ENCODE results near the gene IL11RA.

The IL11RA gene

DNA sequence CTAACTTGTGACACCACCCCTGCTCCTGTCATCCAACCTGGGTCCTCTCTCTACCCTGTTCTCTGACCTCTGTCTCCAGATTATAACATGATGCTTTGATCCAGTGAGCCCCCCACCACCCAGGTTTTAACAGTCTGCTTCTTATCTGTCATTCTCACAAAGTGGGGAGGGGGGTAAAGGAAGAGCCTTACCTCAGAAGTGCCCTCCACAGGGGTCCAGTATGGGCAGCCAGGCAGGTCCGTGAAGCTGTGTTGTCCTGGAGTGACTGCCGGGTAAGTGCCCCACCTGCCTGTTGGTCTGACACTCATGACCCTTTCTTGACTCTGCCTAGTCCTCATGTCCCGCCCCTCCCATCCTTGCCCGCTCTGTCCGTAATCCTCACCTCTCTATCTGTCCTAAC lies 3.4 kb downstream of the IL11RA start:
- FAIRE-seq = no peak

DNA sequence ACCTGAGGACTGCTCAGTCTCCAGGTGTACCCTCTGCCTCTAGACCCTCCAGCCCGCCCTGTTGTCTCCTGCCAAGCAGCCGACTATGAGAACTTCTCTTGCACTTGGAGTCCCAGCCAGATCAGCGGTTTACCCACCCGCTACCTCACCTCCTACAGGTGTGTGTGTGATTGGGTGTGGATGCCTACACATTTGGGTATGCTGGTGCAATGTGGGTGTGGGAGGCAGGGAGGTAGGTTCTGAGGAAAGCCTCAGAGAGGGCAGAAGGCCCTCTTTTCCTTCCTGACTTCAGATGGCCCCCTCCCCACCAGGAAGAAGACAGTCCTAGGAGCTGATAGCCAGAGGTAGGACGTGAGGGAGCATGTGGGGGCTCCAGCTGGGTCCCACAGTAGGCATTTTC lies 5.0 kb downstream of the IL11RA start:
- no peak for FAIRE-seq

DNA sequence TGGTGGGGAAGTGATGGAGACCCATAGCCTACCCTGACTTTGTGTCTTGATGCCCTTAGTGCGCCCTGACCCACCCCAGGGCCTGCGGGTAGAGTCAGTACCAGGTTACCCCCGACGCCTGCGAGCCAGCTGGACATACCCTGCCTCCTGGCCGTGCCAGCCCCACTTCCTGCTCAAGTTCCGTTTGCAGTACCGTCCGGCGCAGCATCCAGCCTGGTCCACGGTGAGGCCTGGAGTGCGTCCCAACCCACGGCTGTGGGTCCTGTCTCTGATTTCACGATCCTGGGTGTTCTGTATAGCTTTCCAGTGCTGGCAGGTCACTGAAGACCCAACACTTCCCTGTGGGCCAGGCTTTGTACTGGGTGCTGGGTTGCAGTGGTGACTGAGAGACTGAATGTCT lies 6.5 kb downstream of the IL11RA start:
- FAIRE-seq = no peak

DNA sequence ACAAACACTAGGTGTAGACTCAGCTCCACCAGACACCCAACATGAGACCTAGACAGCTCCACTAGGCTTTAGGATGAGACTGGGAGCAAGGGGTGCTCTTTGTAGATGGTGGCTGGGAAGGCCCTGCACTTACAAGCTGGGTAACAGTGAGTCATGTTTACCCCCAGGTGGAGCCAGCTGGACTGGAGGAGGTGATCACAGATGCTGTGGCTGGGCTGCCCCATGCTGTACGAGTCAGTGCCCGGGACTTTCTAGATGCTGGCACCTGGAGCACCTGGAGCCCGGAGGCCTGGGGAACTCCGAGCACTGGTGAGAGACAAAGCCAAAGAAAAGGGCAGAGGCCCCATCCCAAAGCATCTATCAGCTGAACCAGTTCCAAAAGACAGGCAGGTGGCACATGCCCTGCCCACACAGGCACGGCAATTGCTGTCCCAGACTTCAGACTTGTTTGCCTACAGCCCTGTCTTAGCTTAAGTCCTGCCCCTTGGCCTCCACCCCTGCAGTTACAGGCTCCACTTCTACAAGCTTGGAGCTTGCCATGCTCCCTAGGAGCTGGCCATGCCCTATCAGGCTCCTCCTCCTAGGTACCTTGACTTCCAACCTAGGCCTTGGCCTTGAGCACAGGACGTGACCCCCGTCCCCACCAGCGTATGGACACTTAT lies 7.7 kb downstream of the IL11RA start:
- no peak for FAIRE-seq

DNA sequence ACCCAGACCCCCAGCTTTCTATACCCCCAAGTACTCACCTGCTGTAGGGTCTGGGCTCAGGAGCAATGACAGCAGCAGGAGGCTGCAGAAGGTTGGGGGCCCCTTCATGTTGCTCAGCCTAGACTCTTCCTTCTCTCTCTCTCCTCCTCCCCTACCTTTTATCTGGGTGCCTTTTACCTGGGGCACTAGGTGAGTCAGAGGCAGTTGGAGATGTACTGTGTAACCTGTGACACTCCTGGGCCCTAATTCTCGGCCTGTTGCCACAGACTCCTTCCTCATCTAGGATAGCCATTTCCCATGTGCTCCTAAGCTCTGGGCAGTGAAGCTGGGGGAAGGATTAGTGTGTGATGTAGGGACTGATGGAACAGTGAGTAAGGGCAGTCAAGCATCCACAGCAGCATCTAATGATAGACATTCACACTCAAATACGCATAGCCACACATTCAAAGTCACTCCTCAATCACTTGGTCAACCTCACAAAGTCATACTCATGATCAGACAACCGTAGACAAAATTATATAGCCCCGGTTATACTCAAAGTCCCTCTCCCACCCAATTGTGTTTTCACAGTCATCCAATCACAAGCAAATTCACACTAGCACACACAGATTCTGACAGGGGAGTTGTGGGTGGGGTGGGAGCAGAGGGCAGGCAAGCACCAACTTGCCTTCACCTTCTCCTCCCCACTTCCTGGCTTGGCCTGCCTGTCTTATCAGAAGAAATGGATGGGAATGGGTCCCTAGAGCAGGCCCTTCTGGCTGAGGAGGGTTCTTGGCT lies 10.7 kb downstream of the IL11RA start, which contains the start of gene CCL27:
Gene CCL27, minus strand, starts transcription at position 132 of the 777 bp plus-strand sequence. Its CDS starts 24 bp downstream, at position 108.
- no peak for FAIRE-seq

DNA sequence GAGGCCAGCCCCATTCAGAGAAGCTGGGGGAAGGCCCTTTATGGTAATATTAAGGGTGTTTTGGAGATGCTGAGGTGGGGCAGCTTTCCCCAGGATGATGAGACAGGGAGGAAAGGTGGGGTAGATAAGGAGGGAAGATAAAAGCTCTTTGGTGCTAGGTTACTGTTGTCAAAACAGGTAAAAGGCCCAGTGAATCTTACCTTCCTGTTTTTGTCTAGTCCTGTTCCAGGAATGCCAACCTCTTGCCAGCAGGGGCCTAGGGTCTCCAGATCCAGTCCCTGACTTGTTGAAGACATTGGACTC lies 11.3 kb downstream of the IL11RA start:
- FAIRE-seq = no peak

DNA sequence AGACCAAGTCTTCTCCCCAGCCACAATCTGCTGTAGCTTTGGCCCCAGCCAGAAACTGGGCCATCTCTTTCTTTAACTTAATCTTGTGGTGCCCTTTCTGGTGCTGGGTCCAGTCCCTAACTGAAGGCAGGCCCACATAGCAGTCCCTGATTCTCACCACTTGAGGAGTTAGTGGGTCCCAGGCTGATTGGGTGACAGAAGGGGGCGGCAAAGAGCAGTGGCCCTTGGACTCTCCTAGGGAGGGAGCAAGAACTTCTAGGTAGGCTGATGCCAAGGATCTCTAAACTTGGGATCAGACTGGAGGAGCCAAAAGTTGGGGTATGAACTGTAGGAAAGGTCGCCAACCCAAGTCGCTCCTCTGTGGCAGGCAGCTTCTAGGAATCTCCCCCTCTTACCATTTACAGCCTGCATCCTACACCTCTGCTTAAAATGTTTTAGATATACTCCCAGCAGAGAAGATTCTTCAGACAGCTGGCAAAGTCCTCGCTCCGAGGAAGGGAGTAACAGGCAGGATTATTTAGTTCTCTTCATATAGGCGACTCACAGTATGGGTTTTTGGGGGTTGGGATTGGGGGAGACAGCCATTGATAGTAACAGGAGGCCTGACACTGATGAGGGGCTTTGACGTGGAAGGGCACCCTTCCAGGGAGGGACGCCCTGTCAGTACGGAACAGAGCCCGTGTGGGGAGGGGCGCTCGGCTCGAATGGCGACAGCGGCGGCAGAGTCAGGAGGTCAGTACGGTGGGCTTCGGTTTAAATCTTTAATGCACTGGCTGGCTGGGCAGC lies 12.5 kb downstream of the IL11RA start:
- FAIRE-seq = no peak

DNA sequence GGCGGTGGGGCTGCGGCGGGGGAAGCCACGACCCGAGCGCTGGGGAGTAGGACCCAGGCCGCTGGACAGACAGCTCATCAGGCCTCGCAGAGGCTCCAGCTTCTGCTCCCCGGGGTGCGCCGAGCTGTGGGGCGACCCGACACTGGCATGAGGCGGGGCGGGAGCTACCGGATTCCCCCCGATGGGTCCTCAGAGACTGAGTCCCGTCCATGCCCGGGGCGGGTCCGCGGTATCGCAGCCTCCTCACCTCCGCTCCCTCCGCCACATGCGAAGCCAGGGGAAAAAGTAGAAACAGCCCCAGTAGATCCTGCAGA lies 13.0 kb downstream of the IL11RA start:
- no peak for FAIRE-seq

DNA sequence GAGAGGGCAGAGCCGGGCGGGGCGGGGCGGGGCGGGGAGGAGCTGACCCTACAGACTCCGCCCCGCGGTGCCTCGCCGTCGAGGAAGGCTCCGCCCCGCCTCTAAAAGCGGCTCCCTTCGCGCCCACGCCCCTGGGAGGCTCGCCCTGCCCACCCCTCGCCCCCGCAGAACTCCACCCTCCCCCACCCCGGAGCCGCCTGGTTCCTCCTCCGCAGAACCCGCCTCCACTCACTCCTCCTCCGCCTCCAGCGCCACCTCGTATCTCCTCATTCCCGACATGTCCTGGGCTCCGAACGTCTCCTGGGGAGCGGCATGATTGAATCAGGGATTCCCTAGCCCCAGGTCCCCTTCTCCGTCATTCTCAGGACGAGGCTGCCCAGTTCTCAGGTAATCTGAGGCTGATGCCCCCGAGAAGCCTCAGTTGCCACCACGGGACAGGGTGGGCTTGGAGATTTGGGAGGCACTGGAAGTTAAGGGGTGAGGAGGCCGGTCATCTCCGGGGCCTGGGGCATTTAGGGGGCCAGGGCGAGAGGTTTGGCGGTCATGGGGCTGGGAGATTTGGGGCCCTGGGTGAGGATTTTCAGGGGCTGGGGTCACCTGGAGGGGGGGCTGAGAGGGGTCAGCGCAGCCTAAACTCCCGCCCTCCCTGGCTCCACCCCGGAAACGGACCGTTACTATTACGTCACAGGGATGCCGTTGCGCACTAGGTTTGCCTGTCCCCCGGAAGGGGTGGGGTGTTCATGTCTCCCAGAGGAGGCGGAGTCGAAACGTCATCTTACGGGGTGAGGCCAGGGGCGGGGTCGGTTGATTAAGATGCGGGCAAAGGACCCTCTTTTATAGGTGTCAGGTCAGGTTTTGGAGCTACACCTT lies 13.6 kb downstream of the IL11RA start:
- peak; percentile 18 for FAIRE-seq

DNA sequence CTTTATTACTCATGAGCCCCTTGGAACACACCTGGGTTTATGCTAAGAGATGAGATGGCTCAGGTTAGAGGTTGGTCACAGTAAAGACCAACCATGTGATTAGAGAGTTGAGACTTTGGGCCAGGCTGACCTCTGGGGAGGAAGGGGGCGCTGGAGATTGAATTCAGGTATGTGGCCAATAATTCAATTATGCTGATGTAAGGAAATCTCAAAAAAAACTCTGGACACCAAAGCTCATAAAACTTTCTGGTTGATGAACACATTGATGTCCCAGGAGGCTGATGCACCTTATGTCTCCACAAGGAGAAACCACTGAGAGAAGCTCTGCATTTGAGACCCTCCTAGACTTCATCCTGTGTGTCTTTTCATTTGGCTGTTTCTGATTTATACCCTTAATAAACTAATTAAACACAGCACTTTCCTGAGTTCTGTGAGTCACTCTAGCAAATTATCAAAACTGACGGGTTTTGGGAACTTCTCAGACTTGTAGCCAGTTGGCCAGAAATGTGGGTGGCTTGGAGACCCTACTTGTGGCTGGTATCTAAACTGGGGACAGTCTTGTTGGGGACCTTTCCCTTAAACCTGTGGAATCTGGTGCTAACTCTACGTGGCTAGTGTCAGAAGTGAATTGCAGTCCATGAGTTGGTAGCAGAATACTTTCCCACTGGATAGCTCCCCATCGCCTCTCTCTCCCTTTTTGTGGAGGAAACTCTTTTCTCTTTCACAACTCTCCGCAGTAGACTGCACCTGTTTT lies 18.0 kb downstream of the IL11RA start:
- no peak for FAIRE-seq

DNA sequence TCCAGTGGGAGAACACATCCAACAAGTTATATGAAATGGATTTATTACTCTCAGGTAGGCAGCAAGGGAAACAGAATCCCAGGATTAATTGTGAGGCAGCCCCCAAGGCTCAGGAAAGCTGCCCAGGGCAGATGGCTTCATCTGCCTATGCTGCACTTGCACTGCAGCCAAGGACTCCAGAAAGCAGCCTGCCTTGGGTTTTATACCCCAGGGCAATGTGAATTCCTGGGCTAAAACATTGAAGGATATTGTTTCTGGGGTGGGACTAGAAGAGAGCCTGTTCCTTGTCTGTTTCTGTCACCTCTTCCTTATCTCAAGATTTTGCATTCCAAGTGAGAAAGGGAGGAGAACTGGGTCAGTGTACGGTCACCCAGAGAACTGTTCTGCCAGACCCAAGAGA lies 19.3 kb downstream of the IL11RA start:
- FAIRE-seq = no peak

DNA sequence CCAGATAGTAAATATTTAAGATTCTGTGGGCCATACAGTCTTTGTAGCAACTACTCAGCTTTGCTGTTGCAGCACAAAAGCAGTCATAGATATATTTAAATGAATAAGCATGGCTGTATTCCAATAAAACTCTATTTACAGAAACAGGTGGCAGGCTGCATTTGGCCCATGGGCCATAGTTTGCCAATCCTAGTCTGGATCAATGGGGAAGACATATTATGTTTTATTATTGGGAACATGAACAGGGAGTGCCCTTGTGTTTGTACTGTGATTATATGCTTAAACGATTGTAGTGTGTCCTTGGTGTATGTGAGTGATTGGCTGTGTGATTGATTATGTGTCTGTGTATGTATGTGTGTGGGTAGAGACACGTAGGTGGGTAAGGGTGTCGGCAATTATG lies 22.5 kb downstream of the IL11RA start:
- FAIRE-seq = no peak

DNA sequence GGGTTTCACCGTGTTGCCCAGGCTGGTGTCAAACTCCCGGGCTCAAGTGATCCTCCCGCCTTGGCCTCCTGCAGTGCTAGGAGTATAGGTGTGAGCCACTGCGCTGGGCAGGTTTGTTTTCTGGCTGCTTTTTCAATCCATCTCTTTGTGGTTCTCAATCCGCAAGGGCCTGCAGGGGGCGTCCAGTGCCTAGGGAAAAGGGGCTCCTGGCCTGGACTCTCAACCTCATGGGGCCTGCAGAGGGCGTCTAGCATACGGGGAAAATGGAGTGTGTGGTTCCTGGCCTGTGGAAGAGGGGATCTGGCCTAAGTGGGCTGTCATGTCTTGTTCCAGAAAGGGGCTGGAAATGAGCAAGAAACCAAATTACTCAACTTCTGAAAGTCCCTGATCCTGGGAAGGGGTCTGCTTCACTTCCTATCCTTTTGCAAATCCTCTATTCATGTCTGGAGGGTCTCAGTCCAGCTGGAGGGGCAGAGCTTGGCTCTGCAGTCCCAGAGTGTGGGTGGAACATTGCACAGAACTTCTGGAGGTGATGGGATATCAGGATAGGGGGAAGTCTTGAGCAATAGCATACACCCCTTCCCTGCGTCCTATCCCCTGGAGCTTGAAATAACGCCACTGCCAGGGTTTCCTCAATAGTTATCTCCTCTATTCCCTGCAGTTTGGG lies 23.2 kb downstream of the IL11RA start:
- no peak for FAIRE-seq

DNA sequence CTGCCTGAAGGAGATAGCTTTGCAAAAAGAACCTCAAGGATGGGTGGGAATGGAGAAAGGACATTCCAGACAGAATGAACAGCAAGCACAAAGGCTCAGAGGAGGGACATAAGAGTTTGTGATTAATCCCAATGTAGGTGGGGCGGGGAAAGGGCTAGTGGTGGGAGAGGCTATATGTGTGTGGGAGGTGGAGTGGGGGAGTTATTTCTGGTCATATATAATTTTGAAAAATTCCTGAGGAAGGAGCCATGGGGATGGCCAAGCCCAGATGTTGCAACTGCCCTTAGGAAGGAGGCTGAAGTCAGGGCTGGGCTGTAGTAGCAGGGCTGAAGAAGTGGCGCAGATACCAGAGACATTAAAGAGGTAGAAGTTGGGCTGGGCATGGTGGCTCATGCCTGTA lies 23.9 kb downstream of the IL11RA start:
- FAIRE-seq = no peak

DNA sequence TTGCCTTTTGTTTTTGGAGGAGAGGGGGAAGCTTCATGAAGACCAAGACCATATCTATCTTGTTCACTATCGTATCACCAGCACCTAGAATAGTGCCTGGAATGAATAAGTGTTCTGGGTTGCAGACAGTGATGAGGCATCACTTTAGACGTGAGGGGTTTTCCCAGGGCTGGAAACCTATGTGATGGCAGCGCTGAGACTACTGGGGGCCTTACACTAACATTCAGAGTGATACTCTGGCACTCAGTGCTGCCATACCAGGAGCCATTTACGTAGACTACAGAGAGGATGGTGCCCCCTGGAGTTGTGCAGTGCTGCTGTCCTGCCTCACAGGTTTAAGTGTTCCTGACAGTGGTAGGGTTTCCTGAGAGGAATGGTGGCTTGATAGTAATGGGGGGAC lies 32.2 kb downstream of the IL11RA start:
- no peak for FAIRE-seq

DNA sequence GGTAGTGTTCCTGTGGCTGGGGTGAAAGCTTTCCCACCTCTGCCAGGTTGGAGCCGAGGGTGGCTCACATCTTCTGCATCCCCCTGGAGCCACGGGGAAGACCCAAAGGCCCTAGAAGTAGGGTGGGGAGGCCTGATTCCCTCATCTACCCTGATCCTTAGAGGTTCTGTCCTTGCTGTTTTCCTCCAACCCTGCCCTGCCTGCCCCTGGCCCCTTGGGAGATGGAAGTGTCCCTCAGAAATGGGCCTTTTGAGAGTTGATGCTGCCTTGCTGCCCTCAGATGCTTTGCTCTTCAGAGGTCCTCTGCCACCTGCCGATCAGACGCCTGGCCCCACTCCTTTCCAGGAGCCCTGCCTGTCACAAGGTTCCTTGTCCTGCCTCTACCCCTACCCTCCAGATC lies 32.8 kb downstream of the IL11RA start:
- FAIRE-seq = no peak

DNA sequence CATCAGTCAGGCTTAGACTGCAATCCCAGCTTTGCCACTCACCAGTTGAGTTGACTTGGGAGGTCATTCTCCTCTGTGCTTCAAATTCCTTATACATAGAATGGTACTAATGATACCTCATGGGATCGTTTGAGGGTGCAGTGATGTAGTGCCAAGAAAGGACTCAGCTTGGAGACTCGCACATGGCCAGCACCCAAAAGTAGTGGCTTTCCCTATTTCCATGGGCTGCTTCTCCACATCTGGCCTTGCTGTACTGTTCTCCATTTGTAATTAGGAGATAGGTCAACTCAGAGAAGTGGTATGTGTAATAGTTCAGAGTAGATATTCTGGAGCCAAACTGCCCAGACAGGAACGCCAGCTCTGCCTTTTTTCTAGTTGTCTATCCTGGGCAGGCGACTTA lies 33.6 kb downstream of the IL11RA start:
- no peak for FAIRE-seq

DNA sequence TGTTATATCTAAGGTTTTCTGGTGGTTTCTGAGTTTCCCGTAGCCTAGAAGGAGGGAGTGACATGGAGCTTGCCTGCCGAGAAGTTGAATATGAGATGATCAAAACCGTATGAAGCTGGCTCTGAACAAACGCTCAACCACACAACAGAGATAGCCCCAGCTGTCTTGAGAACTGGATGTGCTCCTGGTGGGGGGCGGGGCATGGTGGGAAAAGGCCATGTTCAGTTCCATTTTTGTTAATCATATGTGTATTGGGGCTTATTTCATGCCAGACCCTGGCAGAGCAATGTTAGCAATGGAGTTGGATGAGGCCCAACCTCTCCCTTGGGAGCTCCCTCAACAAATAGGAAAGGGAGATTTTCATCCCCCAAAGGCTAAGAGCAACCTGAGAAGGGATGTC lies 34.2 kb downstream of the IL11RA start:
- FAIRE-seq = no peak

DNA sequence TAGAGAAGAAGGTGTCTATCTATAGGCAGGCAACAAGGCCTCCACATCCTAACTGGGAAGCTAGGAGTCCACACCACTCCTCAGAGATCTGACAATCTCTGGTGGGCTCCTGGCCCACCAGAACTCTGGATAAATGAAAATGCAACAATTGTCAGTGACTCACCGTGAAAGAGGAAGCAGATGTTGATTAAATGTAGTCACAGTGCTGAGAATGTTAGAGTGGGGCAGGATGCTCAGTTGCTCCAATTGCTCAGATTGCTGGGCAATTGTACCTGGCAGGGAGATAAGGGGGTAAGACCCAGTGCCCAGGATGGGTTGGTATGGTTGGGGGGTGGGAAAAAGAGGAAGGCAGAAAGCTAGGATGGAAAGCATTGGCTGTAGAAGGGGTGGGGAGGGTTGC lies 34.7 kb downstream of the IL11RA start:
- no peak for FAIRE-seq

DNA sequence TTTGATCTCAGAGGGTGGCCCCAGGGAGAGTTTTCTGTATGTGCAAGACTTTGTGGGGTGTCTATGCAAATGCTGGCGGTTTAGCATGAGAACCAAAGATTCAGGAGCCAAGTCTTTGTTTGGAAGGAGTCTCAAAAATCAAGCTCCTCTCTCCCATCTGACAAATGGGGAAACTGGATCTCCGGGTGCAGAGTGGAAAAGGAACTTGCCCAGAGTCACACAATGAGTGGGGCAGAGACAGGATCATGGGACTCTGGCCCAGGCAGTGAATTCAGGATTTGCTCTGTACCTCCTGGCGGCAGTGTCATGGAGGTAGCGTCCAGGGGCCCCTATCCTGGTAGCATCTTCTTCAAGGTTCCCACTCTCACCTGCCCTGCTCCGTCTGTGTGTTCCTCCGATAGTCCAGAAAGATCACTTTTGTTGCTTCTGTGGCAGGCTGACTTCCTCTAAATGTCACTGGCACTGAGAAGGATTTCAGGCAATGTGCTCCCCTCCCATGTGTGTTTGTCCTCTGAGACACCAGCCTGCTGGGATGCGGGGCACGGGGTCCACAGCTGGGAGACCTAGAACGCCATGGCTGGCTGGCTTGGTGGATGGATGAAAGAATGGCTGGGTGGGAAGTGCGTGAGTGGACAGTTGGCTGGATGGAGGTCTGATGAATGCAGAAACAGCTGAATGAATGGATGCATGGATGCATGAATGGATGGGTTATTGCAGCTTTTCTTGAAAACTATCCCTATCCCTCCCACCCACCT lies 35.5 kb downstream of the IL11RA start:
- FAIRE-seq = no peak
